Suprapubic skin (tissue), 2 donors: ENCODE results near the gene OR52E1.

ENCODE experiments used
- EP300 ChIP-seq: sonication (generic); formaldehyde crosslinking; IDR thresholded peaks from one replicate; pipeline ENCODE4 v1.6.1; 2017; ENCODE audit warnings: antibody characterized with exemption
- POLR2A ChIP-seq, 2 donors: fragments of 450-650 bp; IDR thresholded peaks; one replicate each; pipeline ENCODE4 v1.6.1; 2017; ENCODE audit warnings: antibody characterized with exemption in 2 of 2, mild to moderate bottlenecking in 2 of 2, moderate library complexity in 2 of 2

DNA sequence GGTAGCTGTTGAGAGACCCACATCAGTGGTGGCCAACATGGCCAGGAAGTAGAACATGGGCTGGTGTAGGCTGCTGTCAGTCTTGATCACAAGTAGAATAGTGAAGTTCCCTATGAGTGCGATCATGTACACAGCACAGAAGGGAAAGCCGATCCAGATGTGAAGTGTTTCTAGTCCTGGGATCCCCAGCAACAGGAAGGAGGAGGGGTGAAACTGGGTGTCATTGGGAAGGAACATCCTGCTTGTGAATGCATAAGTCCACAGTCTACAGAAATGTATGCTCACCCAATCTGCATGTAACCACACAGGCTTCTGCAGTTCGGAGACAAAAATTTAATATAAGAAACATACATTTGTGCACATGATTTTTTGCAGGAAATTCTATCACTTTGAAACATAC is 10.0 kb upstream of the OR52E1 start, which contains the start of gene OR52E2:
- TF ChIP-seq EP300 (no peak), POLR2A (IDR thresholded peaks at IDR 0.05) (no peak)
